ENCODE results near the gene XYLT1.

- no peak for TF ChIP-seq USF2 (IDR thresholded peaks at IDR 0.05; ENCODE audit: borderline replicate concordance, low read depth, low read length)
- no peak for TF ChIP-seq CTCF (IDR thresholded peaks at IDR 0.05)
- no peak for TF ChIP-seq FOXJ3 (CRISPR knock-in tag; IDR thresholded peaks at IDR 0.05)
- no peak for TF ChIP-seq REST (IDR thresholded peaks at IDR 0.05; ENCODE audit: low read depth, low read length)
- TF ChIP-seq MAX (IDR thresholded peaks at IDR 0.05; ENCODE audit: low read depth) = no peak
- TF ChIP-seq MXI1 (IDR thresholded peaks at IDR 0.05; ENCODE audit: low read depth, low read length) = no peak
- TF ChIP-seq POLR2AphosphoS5 (IDR thresholded peaks at IDR 0.05; ENCODE audit: low read depth, low read length) = no peak
Observed at GRCh38 chr16:17353561-17353960, 117.2 kb downstream of the XYLT1 start.

All from SK-N-SH (cell line).